H9 (cell line): Measurements from ENCODE around the gene VKORC1. TPM values are rescaled to one million over a fixed set of nuclear protein-coding genes. Genes with fewer than 3 reads are reported as not detected.
"Not testable (repeated sequence)": the region's sequence is repeated elsewhere in the genome, so short reads cannot be mapped to it uniquely, and the experiment has no call there.

ENCODE experiments used
- DNase-seq: peaks from one replicate; pipeline ENCODE4 v3.0.0-alpha.2; 2017
- H2AFZ ChIP-seq: one replicate; pipeline ENCODE4 v1.6.1; 2013; ENCODE audit warnings: mild to moderate bottlenecking, low read length, control low read depth, moderate library complexity
- H2AK5ac ChIP-seq: 2 replicates; pipeline ENCODE4 v1.6.1; 2013; ENCODE audit warnings: low read length, control low read depth, mixed read lengths; ENCODE audit not compliant: insufficient read length
- H2BK120ac ChIP-seq: one replicate; pipeline ENCODE4 v1.6.1; 2013; ENCODE audit warnings: low read depth, mild to moderate bottlenecking, low read length, control low read depth, inconsistent platforms; ENCODE audit not compliant: poor library complexity, severe bottlenecking
- H2BK12ac ChIP-seq: 2 replicates; pipeline ENCODE4 v1.6.1; 2013; ENCODE audit warnings: low read length, control low read depth, mixed read lengths, low read depth; ENCODE audit not compliant: insufficient read length
- H2BK15ac ChIP-seq: 2 replicates; pipeline ENCODE4 v1.6.1; 2013; ENCODE audit warnings: low read depth, low read length, control low read depth
- H2BK20ac ChIP-seq: one replicate; pipeline ENCODE4 v1.6.1; 2013; ENCODE audit warnings: low read depth, mild to moderate bottlenecking, low read length, control low read depth, inconsistent platforms; ENCODE audit not compliant: poor library complexity, severe bottlenecking
- H2BK5ac ChIP-seq: 2 replicates; pipeline ENCODE4 v1.6.1; 2013; ENCODE audit warnings: low read length, control low read depth, mixed read lengths; ENCODE audit not compliant: insufficient read length
- H3K14ac ChIP-seq: 2 replicates; pipeline ENCODE4 v1.6.1; 2013; ENCODE audit warnings: low read length, control low read depth; ENCODE audit not compliant: insufficient read depth
- H3K18ac ChIP-seq: 2 replicates; pipeline ENCODE4 v1.6.1; 2013; ENCODE audit warnings: low read depth, mild to moderate bottlenecking, mixed read lengths, low read length, control low read depth; ENCODE audit not compliant: insufficient read length
- H3K23ac ChIP-seq: 2 replicates; pipeline ENCODE4 v1.6.1; 2013; ENCODE audit warnings: low read length, control low read depth, mixed read lengths, low read depth; ENCODE audit not compliant: insufficient read length
- H3K23me2 ChIP-seq: 2 replicates; pipeline ENCODE4 v1.6.1; 2013; ENCODE audit warnings: low read depth, mild to moderate bottlenecking, mixed read lengths, low read length, control low read depth; ENCODE audit not compliant: insufficient read length, poor library complexity, severe bottlenecking
- H3K27ac ChIP-seq: 2 replicates; pipeline ENCODE4 v1.5.1; 2013; ENCODE audit warnings: low read length, control low read depth, mixed read lengths, low read depth; ENCODE audit not compliant: insufficient read length
- H3K27me3 ChIP-seq: 2 replicates; pipeline ENCODE4 v1.6.1; 2013; ENCODE audit warnings: low read length, control low read depth, inconsistent platforms; ENCODE audit not compliant: insufficient read depth
- H3K4ac ChIP-seq: 2 replicates; pipeline ENCODE4 v1.6.1; 2013; ENCODE audit warnings: low read depth, mild to moderate bottlenecking, control low read depth, inconsistent platforms, low read length, moderate library complexity
- H3K4me1 ChIP-seq: 2 replicates; pipeline ENCODE4 v1.6.1; 2013; ENCODE audit warnings: low read length, control low read depth, inconsistent platforms; ENCODE audit not compliant: insufficient read depth
- H3K4me2 ChIP-seq: 2 replicates; pipeline ENCODE4 v1.6.1; 2013; ENCODE audit warnings: low read length, control low read depth, mixed read lengths; ENCODE audit not compliant: insufficient read length, insufficient read depth
- H3K56ac ChIP-seq: 2 replicates; pipeline ENCODE4 v1.6.1; 2013; ENCODE audit warnings: low read depth, mild to moderate bottlenecking, mixed read lengths, low read length, control low read depth; ENCODE audit not compliant: insufficient read length
- H3K79me1 ChIP-seq: 2 replicates; pipeline ENCODE4 v1.6.1; 2013; ENCODE audit warnings: low read depth, mild to moderate bottlenecking, moderate library complexity, low read length, control low read depth, inconsistent platforms; ENCODE audit not compliant: insufficient read depth, poor library complexity, severe bottlenecking
- H3K79me2 ChIP-seq: 2 replicates; pipeline ENCODE4 v1.6.1; 2013; ENCODE audit warnings: low read length, control low read depth, inconsistent platforms; ENCODE audit not compliant: insufficient read depth
- H3K9ac ChIP-seq: 2 replicates; pipeline ENCODE4 v1.6.1; 2013; ENCODE audit warnings: low read length, control low read depth, mixed read lengths; ENCODE audit not compliant: insufficient read length; ENCODE audit errors: extremely low read depth
- H3K9me3 ChIP-seq: one replicate; pipeline ENCODE4 v1.6.1; 2013; ENCODE audit warnings: low read depth, low read length, inconsistent platforms; ENCODE audit not compliant: control insufficient read depth
- H3T11ph ChIP-seq: one replicate; pipeline ENCODE4 v1.6.1; 2013; ENCODE audit warnings: mild to moderate bottlenecking, low read length, control low read depth, inconsistent platforms
- H4K20me1 ChIP-seq: one replicate; pipeline ENCODE4 v1.6.1; 2013; ENCODE audit not compliant: control insufficient read depth, insufficient read length, insufficient read depth
- H4K5ac ChIP-seq: 2 replicates; pipeline ENCODE4 v1.6.1; 2013; ENCODE audit warnings: low read depth, mild to moderate bottlenecking, mixed read lengths, low read length, control low read depth; ENCODE audit not compliant: insufficient read length
- H4K8ac ChIP-seq: replicated peaks from 2 replicates; pipeline ENCODE4 v1.6.1; 2013; ENCODE audit warnings: low read length, control low read depth, mixed read lengths, low read depth; ENCODE audit not compliant: insufficient read length
- H4K91ac ChIP-seq: 2 replicates; pipeline ENCODE4 v1.6.1; 2013; ENCODE audit warnings: low read depth, mild to moderate bottlenecking, moderate library complexity, mixed read lengths, low read length, control low read depth; ENCODE audit not compliant: insufficient read length
- H3K27ac Mint-ChIP-seq, 3 experiments: 2 replicates in 2 of 3; 3 replicates in 1 of 3; pipeline ENCODE4 v1.8.0; 2020 to 2021; ENCODE audit warnings: mixed read lengths in 3 of 3, mild to moderate bottlenecking in 1 of 3, moderate library complexity in 1 of 3
- H3K27me3 Mint-ChIP-seq: 2 replicates; pipeline ENCODE4 v1.8.0; 2021; ENCODE audit warnings: low read depth, mild to moderate bottlenecking, moderate library complexity, mixed read lengths
- H3K36me3 Mint-ChIP-seq, 3 experiments: 2 replicates in 2 of 3; 3 replicates in 1 of 3; pipeline ENCODE4 v1.8.0; 2020 to 2021; ENCODE audit warnings: low read depth in 3 of 3, mixed read lengths in 3 of 3; ENCODE audit not compliant: insufficient read depth in 1 of 3
- H3K4me1 Mint-ChIP-seq, 2 experiments: 2 replicates each; pipeline ENCODE4 v1.8.0; 2020; ENCODE audit warnings: mixed read lengths in 2 of 2
- H3K4me3 Mint-ChIP-seq, 2 experiments: 2 replicates in 1 of 2; 3 replicates in 1 of 2; pipeline ENCODE4 v1.8.0; 2020 to 2021; ENCODE audit warnings: mild to moderate bottlenecking in 2 of 2, mixed read lengths in 2 of 2, moderate library complexity in 1 of 2
- H3K9me3 Mint-ChIP-seq, 2 experiments: 2 replicates in 1 of 2; 3 replicates in 1 of 2; pipeline ENCODE4 v1.8.0; 2020; ENCODE audit warnings: mild to moderate bottlenecking in 2 of 2, mixed read lengths in 2 of 2, moderate library complexity in 1 of 2
- CTCF ChIP-seq: fragments of 200-600 bp; sonication (generic); conservative IDR thresholded peaks from 3 replicates; pipeline ENCODE4 v1.8.0; 2021; ENCODE audit warnings: antibody characterized with exemption, mild to moderate bottlenecking
- WGBS: extraction: QIAGEN DNeasy Blood & Tissue Kit; methylation state at CpG from one replicate; pipeline ENCODE4 v1.1.7; 2013; ENCODE audit warnings: missing lambda C conversion rate, low lambda C conversion rate, mixed read lengths; ENCODE audit not compliant: insufficient read length; ENCODE audit errors: extremely low coverage; 5-methylcytosine and 5-hydroxymethylcytosine counted together
- total RNA-seq: library from RNA; stranded (reverse); gene quantifications from 2 replicates; pipeline ENCODE4 v1.2.1, GENCODE V29; 2021

The VKORC1 gene
- total RNA-seq, 1 experiment from 2014 or later, result 93.9 TPM

GRCh38 chr16:31138621-31139578, 44.3 kb upstream of the VKORC1 start:
- Histone ChIP-seq H2BK12ac (peak overlapping the region; percentile 50), H3K23ac (no peak overlapping the region), H2BK120ac (no peak overlapping the region), H3K79me2 (peaks cover under 1% of the 10 kb centered on the region; the same call in 1 of the 2 replicates), H3K9me3 (no peaks in the 10 kb centered on the region), H3K4ac (no peak overlapping the region), H3K79me1 (no peaks in the 10 kb centered on the region), H3K23me2 (peaks cover 1% of the 10 kb centered on the region), H2BK5ac (no peak overlapping the region), H3K4me2 (no peak overlapping the region), H2BK20ac (no peak overlapping the region), H4K5ac (no peak overlapping the region), H2BK15ac (no peak overlapping the region), H3K27me3 (no peaks in the 10 kb centered on the region; the same call in 1 of the 2 replicates), H3K14ac (peak overlapping the region; percentile 6; the same call in 1 of the 2 replicates), H3K4me1 (peaks cover 11% of the 10 kb centered on the region), H4K91ac (no peak overlapping the region), H3T11ph (no peak overlapping the region), H4K8ac (no peak overlapping the region), H2AK5ac (no peak overlapping the region), H4K20me1 (no peaks in the 10 kb centered on the region), H3K18ac (peak overlapping the region; percentile 21), H2AFZ (no peak overlapping the region), H3K27ac (no peak overlapping the region), H3K56ac (no peak overlapping the region), H3K9ac (no peak overlapping the region)
- Mint-ChIP-seq H3K4me1 (peaks cover 42 to 58% of the 10 kb centered on the region in 2 experiments), H3K27ac (peak overlapping the region in 2 of 3 experiments; percentile 74 to 90; a peak in 4 of 7 replicates), H3K27me3 (peaks cover 8% of the 10 kb centered on the region), H3K4me3 (peak overlapping the region in 1 of 2 experiments; percentile 14; a peak in 1 of 5 replicates), H3K9me3 (no peaks in the 10 kb centered on the region; a peak in 1 of 5 replicates), H3K36me3 (peaks cover under 1 to 3% (median 1%) of the 10 kb centered on the region in 3 experiments; a peak in 4 of 7 replicates)
- WGBS, result no CpG with 5 or more reads among the region's 27 CpGs
- DNase-seq, result peak; percentile 80
- no peak for TF ChIP-seq CTCF

- H3K4me3 Mint-ChIP-seq, result peak overlapping the region in 1 of 2 experiments; percentile 40; a peak in 1 of 5 replicates
- H2BK5ac ChIP-seq, result not testable (repeated sequence)
Observed at GRCh38 chr16:31136822-31137499, 42.4 kb upstream of the VKORC1 start.

More at GRCh38 chr16:31136822-31137499, 42.4 kb upstream of the VKORC1 start:
- H3K27ac Mint-ChIP-seq, result peak overlapping the region in 1 of 3 experiments; percentile 59; a peak in 1 of 7 replicates
- H3T11ph ChIP-seq, H4K91ac ChIP-seq, H3K4me2 ChIP-seq, H2AK5ac ChIP-seq, H3K9ac ChIP-seq, H3K79me1 ChIP-seq, H3K56ac ChIP-seq, H3K4ac ChIP-seq, H3K18ac ChIP-seq, H4K8ac ChIP-seq, H3K9me3 Mint-ChIP-seq, H3K27me3 Mint-ChIP-seq, H2BK120ac ChIP-seq, H3K23ac ChIP-seq, H3K27ac ChIP-seq, H3K9me3 ChIP-seq, H2AFZ ChIP-seq, H2BK12ac ChIP-seq, H2BK15ac ChIP-seq, H3K79me2 ChIP-seq, H4K20me1 ChIP-seq, H4K5ac ChIP-seq, DNase-seq, H3K14ac ChIP-seq, H3K27me3 ChIP-seq, H3K23me2 ChIP-seq, H2BK20ac ChIP-seq: not testable (repeated sequence)
- peaks cover 16 to 21% (median 18%) of the 10 kb centered on the region in 3 experiments for H3K36me3 Mint-ChIP-seq
- H3K4me1 Mint-ChIP-seq, result peaks cover 52 to 66% of the 10 kb centered on the region in 2 experiments
- no CpG with 5 or more reads among the region's 20 CpGs for WGBS
- H3K4me1 ChIP-seq, result peaks cover 18% of the 10 kb centered on the region
